GM19238 (cell line): ENCODE measurements around the gene C2CD4C.
"Not testable (repeated sequence)": the region's sequence is repeated elsewhere in the genome, so short reads cannot be mapped to it uniquely, and the experiment has no call there.

Experiments
- DNase-seq: peaks from one replicate; pipeline ENCODE4 v3.0.0; 2011; ENCODE audit warnings: low spot score; ENCODE audit not compliant: insufficient read length

The C2CD4C gene

DNA sequence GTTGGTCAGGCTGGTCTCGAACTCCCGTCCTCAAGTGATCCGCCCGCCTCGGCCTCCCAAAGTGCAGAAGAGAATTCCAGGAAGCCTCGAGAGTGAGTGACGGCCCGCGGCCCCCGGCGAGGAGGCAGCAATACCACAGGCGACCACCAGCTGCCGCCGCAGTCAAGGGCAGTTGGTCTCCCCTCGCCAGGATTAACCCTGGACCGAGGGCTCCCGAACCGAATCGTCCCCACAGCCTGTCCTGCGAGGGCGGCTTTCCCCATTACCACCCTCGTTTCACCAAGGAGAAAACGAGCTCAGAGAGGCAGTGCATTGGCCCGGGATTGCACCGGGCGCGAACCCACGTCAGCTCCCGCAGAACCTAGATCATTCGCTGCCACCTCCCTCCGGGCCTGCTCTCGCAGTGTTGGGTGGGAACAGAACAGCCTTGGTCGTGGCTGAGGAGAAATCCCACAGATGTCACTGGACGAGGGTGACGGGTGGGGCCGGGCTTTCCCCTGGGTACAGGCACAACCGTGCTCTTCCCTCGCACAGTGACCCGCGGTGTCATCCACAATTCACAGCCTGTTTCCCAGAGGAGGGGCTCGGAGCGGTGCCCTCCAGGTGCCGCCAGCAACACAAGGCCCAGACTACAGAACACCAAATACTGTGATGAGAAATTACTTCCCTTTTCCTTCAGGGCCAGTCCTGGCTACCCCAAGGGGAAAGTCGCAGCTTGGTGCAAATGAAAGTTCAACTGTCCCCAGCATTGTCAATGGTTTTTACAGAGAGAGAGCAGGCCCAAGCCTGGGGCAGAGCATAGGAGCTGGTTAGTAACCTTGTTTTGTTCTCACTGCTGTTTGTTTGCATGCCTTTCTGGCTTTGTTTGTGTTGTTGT lies 24.8 kb downstream of the C2CD4C start:
- no peak for DNase-seq

DNA sequence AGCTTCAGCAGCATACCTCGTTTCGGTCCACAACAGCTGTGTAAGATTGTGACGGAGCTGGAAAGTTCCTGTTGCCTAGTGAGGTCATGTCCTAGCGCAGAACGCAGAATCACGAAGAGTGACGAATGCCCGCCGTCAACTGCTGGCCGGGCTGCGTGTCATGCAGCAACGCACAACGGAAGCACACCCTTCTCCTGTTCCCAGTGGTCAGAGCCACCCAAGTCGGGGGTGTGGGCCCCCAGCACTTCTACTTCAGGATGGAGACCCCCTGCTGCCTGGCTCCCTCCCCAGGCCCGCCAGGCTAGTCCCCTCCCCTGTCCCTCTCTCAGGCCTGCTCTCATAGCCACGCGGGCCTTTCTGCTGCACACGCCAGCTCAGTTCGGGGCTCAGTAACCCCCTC lies 25.9 kb downstream of the C2CD4C start:
- no peak for DNase-seq

DNA sequence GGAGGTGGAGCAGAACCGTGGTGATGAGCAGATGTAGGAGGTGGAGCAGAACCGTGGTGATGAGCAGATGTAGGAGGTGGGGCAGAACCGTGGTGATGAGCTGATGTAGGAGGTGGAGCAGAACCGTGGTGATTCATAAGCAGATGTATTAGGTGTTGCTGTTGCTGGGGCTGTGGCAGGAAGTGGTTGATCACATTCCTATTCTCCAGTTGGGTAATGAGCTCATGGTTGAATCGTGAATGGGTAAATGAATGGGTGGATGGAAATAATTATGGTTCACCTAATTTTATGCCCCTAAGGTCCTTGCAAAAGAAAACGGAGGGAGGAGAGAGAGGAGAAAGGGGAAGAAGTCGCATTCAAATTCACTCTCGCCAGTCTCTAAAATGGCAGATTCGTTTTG lies 26.4 kb downstream of the C2CD4C start:
- DNase-seq = not testable (repeated sequence)

DNA sequence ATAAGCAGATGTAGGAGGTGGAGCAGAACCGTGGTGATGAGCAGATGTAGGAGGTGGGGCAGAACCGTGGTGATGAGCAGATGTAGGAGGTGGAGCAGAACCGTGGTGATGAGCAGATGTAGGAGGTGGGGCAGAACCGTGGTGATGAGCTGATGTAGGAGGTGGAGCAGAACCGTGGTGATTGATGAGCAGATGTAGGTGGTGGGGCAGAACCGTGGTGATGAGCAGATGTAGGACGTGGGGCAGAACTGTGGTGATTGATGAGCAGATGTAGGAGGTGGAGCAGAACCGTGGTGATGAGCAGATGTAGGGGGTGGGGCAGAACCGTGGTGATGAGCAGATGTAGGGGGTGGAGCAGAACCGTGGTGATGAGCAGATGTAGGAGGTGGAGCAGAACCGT lies 27.0 kb downstream of the C2CD4C start:
- not testable (repeated sequence) for DNase-seq

DNA sequence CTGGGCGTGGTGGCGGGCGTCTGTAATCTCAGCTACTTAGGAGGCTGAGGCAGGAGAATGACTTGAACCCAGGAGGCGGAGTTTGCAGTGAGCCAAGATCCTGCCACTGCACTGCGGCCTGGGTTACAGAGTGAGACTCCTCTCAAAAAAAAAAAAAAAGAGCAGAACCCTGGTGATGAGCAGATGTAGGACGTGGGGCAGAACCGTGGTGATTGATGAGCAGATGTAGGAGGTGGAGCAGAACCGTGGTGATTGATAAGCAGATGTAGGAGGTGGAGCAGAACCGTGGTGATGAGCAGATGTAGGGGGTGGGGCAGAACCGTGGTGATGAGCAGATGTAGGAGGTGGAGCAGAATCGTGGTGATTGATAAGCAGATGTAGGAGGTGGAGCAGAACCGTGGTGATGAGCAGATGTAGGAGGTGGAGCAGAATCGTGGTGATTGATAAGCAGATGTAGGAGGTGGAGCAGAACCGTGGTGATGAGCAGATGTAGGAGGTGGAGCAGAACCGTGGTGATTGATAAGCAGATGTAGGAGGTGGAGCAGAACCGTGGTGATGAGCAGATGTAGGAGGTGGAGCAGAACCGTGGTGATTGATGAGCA lies 28.2 kb downstream of the C2CD4C start:
- not testable (repeated sequence) for DNase-seq

DNA sequence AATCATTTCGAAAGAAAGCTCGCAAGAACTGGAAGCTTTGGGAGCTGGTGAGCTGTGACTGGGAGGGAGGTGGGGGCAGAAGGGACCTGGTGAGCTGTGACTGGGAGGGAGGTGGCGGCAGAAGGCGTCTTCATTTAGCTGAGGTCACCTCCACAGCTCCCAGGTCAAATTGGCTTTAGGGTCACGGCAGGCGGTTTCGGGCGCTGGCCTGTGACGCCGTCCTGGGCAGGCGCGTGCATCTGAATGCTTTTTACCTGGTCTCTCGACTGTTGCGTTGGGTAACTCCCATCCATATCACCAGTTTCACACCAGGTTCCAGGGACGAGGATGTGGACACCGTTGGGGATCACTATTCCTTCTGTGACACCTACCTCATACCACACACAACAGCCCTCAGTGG lies 29.2 kb downstream of the C2CD4C start:
- DNase-seq = no peak

DNA sequence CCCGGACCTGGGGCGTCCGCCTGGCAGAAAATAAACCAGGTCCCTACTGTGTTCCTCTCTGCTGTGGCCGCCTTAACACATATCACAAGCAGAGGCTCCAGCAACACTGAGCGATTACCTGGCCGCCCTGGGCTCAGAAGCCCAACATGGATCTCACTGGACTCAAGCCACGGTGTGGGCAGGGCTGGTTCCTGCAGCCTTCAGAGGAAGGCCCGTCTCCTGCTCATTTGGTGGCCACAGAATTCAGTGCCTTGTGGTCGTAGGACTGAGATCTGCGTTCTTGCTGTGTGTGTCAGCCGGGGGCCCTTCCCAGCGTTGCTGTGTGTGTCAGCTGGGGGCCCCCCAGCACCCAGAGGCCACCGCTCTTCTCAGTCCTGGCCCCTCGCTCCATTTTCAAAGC lies 30.2 kb downstream of the C2CD4C start:
- DNase-seq = no peak

DNA sequence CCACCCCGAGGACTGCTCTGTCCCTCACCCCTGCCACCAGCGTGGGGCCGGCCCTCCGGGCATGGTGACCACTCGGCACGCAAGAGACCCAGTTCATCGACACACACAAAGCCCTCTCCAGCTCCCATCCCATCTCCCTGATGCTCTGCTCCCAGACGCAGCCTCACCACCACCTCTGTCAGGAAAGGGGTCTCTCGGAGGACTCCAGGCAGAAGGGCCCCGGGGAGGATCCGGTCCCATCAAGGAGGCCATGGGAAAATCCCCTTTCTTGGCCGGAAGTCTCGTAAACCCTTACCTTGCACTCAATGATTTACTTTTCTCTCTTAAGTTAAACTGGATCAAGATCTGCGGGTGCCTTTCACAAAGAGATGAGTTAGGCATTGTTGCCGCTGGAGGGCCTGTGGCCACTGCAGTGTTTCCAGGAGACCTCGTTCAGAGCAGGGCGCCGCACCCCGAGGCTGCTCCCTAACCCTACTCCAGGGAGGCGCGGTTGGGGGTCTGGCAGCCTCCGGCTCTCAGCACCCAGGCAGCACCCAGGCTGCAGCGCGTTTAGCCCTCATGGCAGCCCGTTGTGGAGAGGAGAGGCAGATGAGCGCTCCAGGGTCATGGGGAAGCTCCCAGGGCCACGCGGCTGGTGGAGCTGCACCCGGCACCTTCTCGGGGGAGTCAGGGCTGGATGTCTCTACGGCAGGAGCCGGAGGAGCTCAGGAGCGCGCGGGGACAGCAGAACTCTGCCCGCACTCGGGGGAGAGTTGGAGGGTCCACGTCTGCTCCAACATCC lies 31.0 kb downstream of the C2CD4C start:
- no peak for DNase-seq

DNA sequence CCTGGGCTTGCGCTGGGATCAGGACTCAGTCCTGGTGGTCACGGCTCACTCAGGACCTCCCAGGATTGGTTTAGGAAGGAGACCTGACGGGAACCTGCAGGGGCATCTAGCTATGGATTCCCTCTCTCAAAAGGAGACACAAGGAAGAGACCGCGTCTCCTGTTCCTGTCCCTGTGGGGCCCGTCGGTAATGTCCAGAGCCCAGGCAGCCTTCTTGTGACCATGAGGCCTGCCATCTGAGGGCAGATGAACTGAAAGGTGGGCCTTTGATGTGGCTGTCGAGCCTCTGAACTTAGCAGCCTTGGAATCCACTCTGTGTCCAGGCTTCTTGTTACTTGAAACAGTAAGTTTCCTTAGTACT lies 32.9 kb downstream of the C2CD4C start:
- no peak for DNase-seq

DNA sequence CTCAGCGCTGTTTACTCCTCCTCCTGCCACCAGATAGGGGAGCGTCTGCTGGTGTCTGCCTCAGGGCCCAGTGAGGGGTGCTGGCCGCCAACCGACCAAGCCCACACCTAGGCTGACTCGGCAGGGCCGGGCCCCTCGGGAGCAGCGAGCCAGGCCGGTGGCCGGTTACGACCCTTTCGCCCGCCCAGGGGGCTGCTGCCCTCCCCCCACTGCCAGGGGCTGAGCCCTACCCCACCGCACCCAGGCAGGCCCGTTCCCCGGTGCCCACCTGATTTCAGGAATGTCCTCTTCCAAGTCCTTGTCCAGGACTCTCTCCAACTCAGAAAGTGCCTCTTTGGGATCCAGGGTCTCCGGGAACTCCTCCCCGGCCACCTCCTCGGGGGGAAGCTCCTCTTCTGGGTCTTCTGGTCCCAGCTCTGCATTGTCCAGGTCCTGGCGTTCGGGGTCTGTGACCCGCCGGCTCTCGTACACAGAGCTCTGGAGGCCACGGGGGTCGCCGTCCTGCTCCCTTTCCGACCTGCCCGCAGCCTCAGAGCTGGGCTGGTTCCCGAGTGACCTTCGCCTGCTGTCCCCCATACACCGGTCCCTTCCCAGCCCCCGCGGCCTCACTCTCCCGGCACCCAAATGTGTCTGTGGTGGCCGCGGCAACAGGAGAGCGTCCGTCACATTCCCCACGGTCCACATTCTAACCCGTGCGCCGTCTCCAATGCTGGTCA lies 33.4 kb downstream of the C2CD4C start:
- DNase-seq = no peak

DNA sequence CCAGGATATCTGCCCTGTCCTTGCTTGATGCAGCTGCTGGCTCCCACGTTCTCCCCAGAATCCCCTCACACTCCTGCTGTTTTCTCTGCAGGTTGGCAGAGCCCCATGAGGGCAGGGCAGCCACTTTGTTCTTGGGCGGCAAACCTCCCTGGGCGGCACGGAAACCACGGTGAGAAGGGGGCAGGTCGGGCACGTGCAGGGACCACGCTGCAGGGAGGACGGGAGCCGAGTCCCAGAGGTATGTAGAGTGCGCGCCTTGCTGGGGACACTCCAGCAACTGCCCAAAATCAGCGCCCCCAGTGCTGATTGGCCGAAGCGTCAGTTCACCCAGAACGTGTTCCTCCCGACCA lies 34.1 kb downstream of the C2CD4C start:
- no peak for DNase-seq

DNA sequence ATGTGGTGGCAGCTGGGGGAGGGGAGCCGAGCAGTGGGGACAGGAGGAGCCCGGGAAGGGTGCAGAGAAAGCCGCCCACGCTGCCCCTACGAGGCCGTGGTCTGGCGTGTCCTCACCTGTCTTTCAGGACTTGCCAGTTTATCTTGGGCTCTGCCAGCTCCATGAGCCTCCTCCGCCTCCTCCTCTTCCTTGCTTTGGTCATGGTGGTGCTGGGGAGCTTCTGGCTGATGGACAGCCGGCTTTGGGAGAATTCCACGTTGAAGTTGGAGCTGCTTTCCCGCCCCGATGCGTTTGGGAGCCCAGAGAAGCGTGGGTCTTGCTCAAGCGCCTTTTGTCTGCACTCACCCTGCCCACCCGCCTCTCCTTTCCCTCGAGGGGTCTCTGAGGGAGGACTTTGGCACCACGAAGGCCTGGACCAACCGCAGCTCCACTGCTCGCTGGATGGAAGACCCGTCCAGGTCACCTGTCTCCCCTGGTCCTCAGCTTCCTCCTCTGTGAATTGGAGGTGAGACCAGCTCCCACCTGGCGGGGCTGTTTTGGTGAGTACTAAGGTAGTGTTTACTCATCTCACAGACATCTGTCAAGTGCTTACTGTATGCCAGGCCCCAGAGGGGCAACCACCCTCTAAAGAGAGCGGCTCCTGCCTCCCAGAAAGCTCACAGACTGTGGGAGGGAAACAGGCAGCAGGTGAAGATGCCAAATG lies 34.6 kb downstream of the C2CD4C start:
- DNase-seq = no peak

DNA sequence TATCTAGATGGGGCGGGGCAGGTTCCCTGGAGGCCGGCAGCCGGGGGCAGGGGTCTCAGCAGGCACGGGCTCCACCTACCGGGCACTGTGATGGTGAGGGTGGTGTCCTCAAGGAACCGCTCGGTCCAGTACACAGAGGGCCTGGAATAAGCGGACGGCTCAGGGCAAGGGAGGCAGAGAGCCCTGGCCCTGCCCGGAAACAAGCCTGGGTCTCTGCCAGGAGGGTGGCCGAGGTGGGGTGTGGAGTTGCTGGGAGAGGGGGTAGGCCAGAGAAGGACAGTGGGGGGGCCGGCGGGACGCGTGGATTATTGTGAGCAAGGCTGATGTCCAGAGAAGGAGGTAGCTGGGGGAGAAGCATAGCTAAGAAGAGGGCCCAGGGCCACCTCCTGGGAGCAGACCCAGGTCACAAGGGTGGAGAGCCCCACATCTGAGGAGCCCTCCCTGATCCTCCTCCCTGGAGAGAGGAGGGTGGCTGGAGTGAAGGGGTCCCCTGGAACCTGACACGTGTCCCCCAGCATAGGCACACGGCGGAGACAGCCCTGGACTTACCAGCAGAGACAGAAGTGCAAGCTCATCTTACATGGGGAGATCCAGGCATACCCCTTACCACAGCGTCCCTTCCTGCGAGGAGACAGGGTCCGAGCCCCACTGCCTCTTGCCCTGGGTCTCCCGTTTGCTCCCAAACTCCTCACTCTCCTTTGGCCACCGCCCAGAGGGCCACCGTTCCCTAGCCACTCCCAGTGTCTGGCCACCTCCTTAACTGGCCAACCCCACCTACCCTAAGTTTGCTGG lies 35.4 kb downstream of the C2CD4C start:
- DNase-seq = no peak

DNA sequence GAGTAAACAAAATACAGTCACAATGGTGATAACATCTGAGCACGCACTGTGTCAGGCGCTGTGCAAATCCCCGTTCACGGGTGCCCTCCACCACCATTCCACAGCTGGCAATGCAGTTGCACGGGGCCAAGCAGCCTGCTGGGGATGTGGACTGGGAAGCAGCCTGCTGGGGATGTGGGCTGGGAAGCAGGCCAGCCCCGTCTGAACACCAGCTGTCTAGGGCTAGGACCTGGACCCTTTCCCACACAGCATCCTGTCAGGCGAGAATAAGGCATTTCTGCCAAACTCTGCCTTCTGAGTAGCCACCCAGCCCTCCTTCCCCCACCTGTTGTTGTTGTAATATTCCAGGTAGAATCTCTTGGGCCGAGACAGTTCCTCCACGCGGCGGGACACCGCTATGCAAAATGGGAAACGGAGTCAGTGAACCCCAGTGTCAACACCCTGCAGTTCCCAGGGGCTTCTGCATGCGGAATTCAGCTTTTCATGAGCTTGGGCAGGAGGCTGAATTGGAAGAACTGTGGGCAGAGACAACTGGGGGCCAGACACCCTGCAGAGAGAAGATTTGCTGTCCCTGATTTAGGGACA lies 36.5 kb downstream of the C2CD4C start:
- no peak for DNase-seq

DNA sequence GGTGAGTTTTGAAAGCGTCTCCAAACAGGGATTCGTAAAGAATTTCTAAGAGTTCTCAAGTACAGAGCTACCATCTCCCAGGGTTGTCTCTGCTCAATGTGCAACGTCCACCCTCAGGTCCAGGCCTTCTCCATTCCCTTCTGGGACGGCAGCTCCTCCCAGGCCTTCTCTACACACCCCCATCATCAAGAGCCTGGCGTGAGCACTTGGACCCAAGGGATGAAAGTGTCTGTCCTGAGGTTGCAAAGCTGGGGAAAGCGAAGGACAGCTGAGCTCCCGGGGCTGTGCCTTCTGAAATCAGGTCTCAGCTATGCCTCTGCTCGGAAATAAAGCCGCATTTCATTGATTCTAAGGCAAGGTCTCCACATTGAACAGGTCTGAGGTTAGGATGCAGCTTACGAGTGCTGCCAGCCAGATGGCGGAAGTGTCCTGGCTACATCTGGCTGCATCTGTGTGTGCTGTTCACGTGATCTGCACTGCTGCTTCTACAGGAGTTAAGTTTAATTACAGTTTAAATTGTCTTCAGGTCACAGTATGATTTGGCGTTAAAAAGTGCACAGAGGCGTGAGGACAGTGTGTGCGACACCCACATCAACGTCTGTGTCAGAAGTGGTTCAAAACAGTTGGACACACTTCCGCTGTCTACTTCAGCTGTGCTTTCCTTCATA lies 37.3 kb downstream of the C2CD4C start:
- DNase-seq = no peak

DNA sequence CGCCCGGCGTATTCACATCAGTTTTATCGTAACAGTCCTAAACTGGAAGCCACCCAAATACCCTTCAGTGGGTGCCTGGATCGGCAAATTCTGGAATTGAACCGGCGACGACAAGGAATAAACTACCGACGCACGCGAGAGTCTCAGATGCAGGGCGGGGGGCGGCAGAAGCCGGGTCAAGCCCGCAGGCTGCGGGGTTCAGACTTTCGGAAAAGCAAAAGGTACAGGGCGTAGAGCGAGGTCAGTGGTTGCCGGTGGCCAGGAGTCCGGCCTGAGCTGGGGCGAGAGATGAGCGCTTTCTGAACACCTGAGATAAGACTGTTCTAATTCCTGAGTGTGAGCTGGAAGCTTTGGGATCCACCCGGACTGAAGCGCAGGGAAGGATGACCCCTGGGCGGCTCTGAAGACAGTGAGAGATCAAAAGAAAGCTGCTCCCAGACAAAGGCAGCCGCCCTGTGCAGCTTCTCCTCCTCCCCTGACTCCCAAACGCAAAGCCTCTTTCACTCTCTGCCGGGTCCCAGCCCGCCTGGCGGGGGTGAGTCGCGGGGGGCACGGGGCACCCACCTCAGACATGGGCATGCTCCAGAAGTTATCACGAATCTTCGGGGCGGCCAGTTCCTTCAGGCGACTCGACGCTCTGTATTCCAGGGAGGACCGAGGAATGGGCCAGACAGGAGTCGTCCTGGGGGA lies 38.2 kb downstream of the C2CD4C start:
- DNase-seq = no peak

DNA sequence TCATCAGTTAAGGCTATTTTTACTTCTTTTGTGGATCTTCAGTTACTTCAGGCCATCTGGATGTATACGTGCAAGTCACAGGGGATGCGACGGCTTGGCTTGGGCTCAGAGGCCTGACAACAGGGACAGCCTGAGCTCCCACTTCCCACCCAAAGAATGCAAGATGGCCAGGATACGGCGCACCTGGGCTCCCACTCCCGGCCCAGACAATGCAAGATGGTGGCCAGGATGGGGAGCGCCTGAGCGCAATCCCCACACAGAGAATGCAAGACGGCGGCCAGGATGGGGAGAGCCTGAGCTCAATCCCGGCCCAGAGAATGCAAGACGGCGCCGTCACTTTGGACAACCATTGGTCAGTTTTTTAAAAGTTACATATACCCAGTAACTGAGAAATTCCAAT lies 39.1 kb downstream of the C2CD4C start:
- no peak for DNase-seq

DNA sequence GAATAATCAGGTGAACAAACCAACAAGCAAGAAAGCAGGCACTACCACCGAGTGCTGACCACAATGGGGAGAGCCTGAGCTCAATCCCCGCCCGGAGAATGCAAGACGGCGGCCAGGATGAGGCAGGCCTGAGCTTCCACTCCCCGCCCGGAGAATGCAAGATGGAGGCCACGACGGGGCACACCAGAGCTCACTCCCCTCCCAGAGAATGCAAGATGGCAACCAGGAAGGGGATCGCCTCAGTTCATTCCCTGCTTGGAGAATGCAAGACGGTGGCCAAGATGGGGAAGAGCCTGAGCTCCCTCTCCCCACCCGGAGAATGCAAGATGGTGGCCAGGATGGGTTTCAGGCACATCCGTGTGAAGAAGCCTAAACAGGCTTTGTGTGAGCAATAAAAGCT lies 39.7 kb downstream of the C2CD4C start:
- no peak for DNase-seq

DNA sequence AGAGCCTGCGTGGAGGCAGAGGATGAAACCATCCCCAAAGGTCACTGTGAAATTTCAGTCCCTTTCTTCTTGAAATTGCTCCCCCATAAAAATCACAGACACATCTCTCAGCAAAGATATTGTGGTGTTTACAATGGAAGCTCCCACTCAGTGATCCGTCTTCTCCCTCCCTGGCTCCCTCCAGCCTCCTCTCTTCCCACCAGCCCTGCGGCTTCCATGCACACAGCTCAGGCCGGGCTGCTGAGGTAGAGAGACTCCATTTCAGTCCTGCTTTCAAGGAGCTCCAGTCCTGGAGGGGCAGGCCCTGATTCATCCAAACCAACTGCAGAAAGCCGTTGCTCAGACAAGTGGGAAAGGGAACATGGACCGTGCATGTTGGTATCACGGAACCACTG lies 40.3 kb downstream of the C2CD4C start:
- DNase-seq = no peak
